GM19463 (cell line): ENCODE results near the gene EIF3C.
"Not testable (repeated sequence)": the region's sequence is repeated elsewhere in the genome, so short reads cannot be mapped to it uniquely, and the experiment has no call there.

Experiments
- ATAC-seq: cut with Tn5 transposase; IDR thresholded peaks from one replicate; pipeline ENCODE4 v1.9.1; 2021; ENCODE audit warnings: mild to moderate bottlenecking, moderate library complexity; ENCODE audit not compliant: unreplicated experiment

Gene EIF3C

DNA sequence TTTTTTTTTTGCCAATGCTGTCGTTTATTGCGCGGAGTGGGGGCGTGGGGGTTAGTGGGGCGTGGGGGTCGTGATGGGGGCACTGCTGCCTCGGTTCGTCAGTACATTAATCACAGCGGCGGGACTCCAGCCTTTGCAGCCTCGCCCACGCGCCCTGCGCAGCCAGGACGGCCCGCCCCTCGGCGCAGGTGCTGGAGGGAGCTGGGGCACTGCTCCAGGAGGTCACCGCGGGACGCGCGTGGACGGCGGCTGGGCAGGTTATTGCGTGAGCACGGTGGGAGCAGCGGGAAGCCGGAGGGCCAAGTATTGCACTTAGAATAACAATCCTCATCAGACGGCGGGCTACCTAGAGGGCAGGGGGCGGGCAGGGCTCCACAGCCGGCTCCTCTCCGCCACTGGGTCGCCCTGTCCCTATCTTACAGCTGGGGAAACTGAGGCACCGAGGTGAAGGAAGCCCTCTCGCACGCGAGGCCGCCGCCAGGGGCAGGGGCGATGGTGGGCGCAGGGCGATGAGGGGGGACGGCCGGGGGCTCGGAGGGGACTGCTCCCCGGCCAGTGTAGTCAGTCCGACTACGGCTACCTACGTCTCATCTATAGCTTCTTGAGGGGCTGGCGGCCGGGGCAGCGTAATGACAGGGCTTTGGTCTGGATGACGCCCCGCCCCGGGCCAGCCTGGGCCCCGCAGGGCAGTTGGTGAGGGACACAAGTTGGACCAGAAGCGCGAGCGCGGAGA, 35.5 kb downstream of the EIF3C start:
- not testable (repeated sequence) for ATAC-seq

DNA sequence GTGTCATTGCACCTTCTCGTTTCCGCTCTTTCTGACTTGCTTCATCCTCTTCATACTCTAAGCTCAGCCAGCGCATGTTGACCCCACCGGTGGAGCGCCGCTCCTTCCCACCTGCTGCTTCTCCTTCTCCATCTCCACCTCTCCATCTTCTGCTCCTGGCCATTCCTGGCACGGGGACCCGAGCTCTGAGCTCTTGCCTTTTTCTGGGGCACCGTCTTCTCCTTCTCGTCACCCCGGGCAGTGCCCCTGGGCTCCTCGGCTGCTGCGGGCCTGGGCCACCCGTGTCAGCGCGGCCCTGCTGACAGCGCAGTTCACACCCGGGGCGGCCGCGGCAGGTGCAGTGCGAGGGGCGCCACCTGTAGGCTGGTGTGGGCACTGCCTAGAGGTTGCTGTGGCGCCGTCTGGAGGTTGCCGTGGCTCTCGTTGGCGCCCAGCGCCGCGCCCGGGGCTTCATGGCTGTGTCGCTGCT, 38.8 kb downstream of the EIF3C start:
- peak; percentile 97 for ATAC-seq

DNA sequence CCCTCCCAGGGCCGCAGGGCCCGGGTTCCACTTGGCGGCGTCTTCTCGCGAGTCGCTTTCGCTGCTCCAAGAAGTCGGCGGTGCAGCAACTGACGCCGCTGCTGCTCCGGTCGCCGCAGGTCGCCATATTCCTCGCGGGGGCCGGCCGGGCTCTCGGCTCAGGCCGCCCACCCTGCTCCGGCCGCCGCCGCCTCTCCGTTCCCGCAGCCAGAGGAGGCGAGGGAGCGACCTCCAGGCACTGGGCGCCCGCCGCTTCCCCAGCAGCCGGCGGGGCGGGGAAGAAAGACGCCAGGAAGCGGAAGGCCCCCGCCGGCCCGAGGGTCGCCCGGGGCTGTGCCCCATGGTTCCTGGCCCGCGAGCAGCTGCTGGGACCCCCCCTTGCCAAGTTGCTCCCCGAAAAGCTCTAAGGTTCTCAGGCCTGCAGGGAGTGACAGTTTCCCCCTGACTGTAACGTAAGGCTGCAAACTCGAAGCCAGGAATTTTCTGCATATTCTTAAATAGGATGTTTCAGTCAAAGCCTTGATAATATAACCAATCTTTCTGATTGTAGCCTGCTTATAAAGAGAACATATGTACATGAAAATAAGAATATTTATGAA, 39.3 kb downstream of the EIF3C start:
- ATAC-seq: peak; percentile 23

DNA sequence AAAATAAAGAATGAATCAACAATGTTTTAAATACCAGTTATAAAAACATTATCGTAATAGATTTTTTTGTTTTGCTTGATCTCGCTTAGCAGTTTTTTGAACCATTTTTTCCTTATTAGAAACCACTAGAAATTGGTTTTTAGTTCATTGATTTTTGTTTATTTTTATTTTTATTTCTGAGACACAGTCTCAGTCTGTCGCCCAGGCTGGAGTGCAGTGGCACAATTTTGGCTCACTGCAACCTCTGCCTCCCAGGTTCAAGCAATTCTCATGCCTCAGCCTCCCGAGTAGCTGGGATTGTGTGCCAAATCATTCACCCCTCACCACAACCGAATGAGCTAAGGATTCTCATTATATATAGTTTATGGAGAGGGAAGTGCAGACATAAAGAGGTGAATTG, 40.2 kb downstream of the EIF3C start, which contains the start of gene NPIPB9:
Gene NPIPB9 (plus strand): TSS at position 301 of the 400 bp plus-strand sequence.
- ATAC-seq: not testable (repeated sequence)

DNA sequence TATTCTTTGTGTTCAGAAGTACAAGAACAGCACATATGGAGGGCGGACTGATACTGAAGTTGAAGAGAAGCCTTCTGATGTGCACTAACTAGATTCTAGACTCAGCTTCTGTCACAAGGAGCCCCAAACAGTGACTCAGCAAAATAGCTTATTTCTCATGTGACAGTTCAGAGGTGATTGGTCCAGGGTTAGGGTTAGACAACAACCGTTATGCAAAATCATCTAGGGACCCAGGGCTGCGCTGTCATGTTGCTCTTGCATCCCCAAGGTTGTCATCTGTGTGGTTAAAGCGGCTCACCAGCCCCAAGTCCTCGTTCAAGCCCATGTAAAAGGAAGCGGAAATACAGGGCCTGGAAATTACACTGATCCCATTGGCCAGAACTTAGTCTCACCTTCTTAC, 70.4 kb downstream of the EIF3C start:
- not testable (repeated sequence) for ATAC-seq

DNA sequence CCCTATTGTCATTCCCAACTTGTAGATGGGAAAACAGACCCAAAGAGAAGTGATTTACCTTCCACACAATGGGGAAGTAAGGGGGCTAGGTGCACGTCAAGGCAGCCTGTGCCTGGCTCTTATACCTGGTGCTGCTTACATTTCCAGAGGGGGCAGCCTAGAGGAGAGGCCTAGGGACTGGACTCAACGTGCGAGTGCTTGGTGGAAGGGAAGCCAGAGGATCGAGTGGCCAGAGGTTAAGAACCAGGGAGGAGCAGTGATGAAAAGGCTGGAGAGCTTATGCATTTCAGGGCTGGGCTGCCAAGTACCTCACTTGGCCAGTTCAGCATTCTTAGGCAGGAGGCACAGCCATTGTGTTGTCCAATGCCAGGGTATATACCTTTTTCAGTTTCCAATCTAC, 71.1 kb downstream of the EIF3C start:
- ATAC-seq: not testable (repeated sequence)
